ENCODE measurements around the gene LYPD5.
A peak's percentile ranks its signal among the peaks of the same experiment; 100 is the strongest.
"Not testable (repeated sequence)": the region's sequence is repeated elsewhere in the genome, so short reads cannot be mapped to it uniquely, and the experiment has no call there.

Gene LYPD5

DNA sequence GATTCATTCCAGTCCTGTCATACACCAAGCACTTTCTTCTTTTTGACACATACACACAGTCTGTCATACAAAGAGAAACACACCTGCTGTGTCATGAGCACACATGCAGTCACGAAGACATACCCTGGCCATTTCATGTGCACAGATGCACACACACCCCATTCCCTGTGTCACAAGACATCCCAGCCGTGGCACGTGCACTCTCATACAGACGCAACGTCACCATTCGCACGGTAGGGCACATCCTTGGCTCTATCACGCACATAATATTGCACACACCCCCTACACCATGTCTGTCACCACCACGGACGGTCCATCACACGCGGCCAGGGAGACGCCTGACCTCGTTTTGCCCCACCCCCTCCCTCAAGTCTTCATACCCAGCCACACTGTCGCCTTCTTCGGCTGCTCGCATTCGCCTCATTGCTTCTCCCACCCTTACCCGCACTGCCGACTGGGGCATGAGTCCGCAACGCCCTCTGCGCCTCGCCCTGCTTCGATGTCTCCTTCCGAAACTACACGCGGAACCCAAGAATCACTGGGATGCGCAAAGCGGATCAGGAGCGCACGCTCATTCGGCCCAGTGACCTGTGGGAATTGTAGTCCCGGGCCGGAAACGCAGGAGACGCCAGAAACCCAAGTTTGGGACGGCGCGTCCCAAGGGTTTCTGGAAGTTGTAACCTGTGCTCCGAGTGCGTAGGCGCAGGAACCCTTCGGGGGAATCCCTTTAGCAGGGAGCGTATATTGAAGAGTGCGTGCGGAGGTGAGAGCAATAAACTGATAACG lies 18.0 kb upstream of the LYPD5 start:
- peak overlapping the region; percentile 88 for H3K4me2 ChIP-seq (ENCODE audit: low read length)
- H3K4me3 ChIP-seq (ENCODE audit: low read length), result peak overlapping the region; percentile 71
- H3K4me1 ChIP-seq (ENCODE audit: control insufficient read depth, insufficient read depth, low read length), result peaks cover 12% of the 10 kb centered on the region
- no peaks in the 10 kb centered on the region for H3K9me3 ChIP-seq (replicated peaks; ENCODE audit: low read length)
- no peak overlapping the region for H3K9ac ChIP-seq (ENCODE audit: low read depth, low read length)
- no peaks in the 10 kb centered on the region for H3K36me3 ChIP-seq (ENCODE audit: insufficient read depth, low read length)
- peaks cover 10% of the 10 kb centered on the region for H3K27me3 ChIP-seq (ENCODE audit: control insufficient read depth, insufficient read depth, low read length)

- Histone ChIP-seq H3K4me3 (ENCODE audit: low read length) (no peak overlapping the region), H3K4me1 (ENCODE audit: control insufficient read depth, insufficient read depth, low read length) (peaks cover 12% of the 10 kb centered on the region), H3K9ac (ENCODE audit: low read depth, low read length) (no peak overlapping the region), H3K9me3 (replicated peaks; ENCODE audit: low read length) (no peaks in the 10 kb centered on the region), H3K36me3 (ENCODE audit: insufficient read depth, low read length) (no peaks in the 10 kb centered on the region), H3K27me3 (ENCODE audit: control insufficient read depth, insufficient read depth, low read length) (peaks cover 10% of the 10 kb centered on the region), H3K4me2 (ENCODE audit: low read length) (no peak overlapping the region)
Measured at GRCh38 chr19:43818500-43818899, 16.3 kb upstream of the LYPD5 start.

DNA sequence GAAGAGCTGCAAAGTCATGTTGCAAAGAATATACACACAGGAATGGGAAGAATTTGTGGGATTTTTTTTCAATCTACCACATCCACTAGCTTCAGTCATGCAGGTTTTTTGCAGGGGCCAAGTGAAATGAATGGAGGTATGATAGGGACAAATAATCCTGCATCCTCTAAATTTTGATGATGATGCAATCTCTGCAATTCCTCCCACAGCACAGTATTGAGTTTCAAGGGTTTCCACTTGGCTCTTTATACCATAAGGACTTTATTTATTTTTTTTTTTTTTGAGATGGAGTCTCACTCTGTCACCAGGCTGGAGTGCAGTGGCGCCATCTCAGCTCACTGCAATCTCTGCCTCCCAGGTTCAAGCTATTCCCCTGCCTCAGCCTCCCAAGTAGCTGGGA lies 15.2 kb upstream of the LYPD5 start:
- H3K9ac ChIP-seq (ENCODE audit: low read depth, low read length); H3K9me3 ChIP-seq (replicated peaks; ENCODE audit: low read length); H3K4me2 ChIP-seq (ENCODE audit: low read length); H3K36me3 ChIP-seq (ENCODE audit: insufficient read depth, low read length); H3K4me3 ChIP-seq (ENCODE audit: low read length): not testable (repeated sequence)
- Histone ChIP-seq H3K4me1 (ENCODE audit: control insufficient read depth, insufficient read depth, low read length) (peaks cover 12% of the 10 kb centered on the region), H3K27me3 (ENCODE audit: control insufficient read depth, insufficient read depth, low read length) (peaks cover 13% of the 10 kb centered on the region)

DNA sequence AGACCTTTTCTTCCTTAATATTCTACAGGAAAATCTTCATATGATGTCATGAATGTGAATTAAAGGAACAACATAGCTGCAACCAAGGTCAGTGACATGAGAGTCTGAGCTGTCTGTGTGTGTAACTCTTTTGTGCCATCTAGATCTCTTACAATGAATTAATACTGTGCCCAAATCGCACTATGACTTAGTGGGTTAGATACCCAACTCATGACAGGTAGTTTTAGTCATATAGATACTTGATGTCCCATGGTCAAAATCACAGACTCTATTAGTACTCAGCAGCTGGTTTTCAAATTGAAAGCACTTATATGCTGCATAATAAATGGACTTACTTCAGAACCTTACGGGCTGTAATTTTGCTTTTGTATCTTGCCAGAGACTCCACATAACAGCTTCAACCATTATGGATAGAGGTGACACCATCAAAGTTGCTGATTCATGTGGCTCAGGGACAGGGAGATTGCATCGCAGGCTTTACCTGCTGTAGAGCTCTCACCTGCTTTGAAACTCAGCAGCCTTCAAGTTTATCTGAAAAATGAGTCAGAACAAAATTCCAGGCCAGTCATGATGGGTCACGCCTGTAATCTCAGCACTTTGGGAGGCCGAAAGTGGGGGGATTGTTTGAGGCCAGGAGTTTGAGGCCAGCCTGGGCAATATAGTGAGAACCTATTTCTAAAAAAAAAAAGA lies 12.6 kb upstream of the LYPD5 start:
- Histone ChIP-seq H3K4me3 (ENCODE audit: low read length) (no peak overlapping the region), H3K27me3 (ENCODE audit: control insufficient read depth, insufficient read depth, low read length) (peaks cover 6% of the 10 kb centered on the region), H3K36me3 (ENCODE audit: insufficient read depth, low read length) (no peaks in the 10 kb centered on the region), H3K4me1 (ENCODE audit: control insufficient read depth, insufficient read depth, low read length) (peaks cover under 1% of the 10 kb centered on the region), H3K4me2 (ENCODE audit: low read length) (no peak overlapping the region), H3K9ac (ENCODE audit: low read depth, low read length) (no peak overlapping the region), H3K9me3 (replicated peaks; ENCODE audit: low read length) (no peaks in the 10 kb centered on the region)

DNA sequence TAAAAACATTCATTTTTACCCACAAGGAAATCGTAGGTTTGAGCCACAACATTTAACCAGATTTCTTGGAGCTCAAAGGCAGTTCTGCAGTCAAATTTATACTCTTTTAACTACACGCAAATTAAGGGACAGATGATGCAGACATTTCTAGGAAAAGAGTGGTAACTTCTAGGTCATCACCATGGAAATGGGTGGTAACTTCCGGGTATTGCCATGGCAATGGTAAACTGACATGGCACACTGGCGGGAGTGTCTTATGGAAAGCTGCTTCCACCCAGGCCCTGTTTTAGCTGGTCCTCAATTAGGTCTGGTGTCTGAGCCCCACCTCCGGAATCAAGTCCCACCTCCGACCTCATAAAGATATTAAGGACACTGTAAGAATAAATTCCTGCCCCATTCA lies 10.4 kb upstream of the LYPD5 start:
- H3K9ac ChIP-seq (ENCODE audit: low read depth, low read length), result no peak overlapping the region
- H3K4me2 ChIP-seq (ENCODE audit: low read length), result no peak overlapping the region
- no peaks in the 10 kb centered on the region for H3K9me3 ChIP-seq (replicated peaks; ENCODE audit: low read length)
- H3K27me3 ChIP-seq (ENCODE audit: control insufficient read depth, insufficient read depth, low read length), result peaks cover 16% of the 10 kb centered on the region
- H3K4me1 ChIP-seq (ENCODE audit: control insufficient read depth, insufficient read depth, low read length), result no peaks in the 10 kb centered on the region
- no peak overlapping the region for H3K4me3 ChIP-seq (ENCODE audit: low read length)
- H3K36me3 ChIP-seq (ENCODE audit: insufficient read depth, low read length), result no peaks in the 10 kb centered on the region

DNA sequence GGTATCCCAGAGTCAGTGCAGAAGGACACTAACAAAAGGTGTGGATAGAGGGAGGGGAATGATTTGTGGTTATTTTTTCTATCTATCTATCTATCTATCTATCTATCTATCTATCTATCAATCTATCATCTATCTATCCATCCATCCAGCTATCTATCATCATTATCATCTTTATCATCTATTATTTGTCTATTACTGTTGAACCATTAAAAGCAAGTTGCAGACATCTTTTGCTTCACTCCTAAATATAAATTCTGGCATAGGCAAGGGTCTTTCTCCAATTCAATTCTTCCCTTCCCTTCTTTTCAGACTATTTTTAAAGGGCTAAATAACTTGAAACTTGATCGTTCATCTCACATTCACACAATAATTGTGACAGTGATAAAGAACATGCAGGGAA lies 10.0 kb upstream of the LYPD5 start:
- H3K27me3 ChIP-seq (ENCODE audit: control insufficient read depth, insufficient read depth, low read length), result peaks cover 19% of the 10 kb centered on the region
- H3K4me2 ChIP-seq (ENCODE audit: low read length), result no peak overlapping the region
- no peak overlapping the region for H3K4me3 ChIP-seq (ENCODE audit: low read length)
- no peaks in the 10 kb centered on the region for H3K36me3 ChIP-seq (ENCODE audit: insufficient read depth, low read length)
- H3K4me1 ChIP-seq (ENCODE audit: control insufficient read depth, insufficient read depth, low read length), result no peaks in the 10 kb centered on the region
- H3K9ac ChIP-seq (ENCODE audit: low read depth, low read length), result no peak overlapping the region
- H3K9me3 ChIP-seq (replicated peaks; ENCODE audit: low read length), result no peaks in the 10 kb centered on the region

GRCh38 chr19:43811837-43812236 lies 9.6 kb upstream of the LYPD5 start:
- Histone ChIP-seq H3K27me3 (ENCODE audit: control insufficient read depth, insufficient read depth, low read length) (peaks cover 19% of the 10 kb centered on the region), H3K9me3 (replicated peaks; ENCODE audit: low read length) (no peaks in the 10 kb centered on the region), H3K4me1 (ENCODE audit: control insufficient read depth, insufficient read depth, low read length) (no peaks in the 10 kb centered on the region), H3K4me3 (ENCODE audit: low read length) (no peak overlapping the region), H3K4me2 (ENCODE audit: low read length) (no peak overlapping the region), H3K36me3 (ENCODE audit: insufficient read depth, low read length) (no peaks in the 10 kb centered on the region), H3K9ac (ENCODE audit: low read depth, low read length) (no peak overlapping the region)

DNA sequence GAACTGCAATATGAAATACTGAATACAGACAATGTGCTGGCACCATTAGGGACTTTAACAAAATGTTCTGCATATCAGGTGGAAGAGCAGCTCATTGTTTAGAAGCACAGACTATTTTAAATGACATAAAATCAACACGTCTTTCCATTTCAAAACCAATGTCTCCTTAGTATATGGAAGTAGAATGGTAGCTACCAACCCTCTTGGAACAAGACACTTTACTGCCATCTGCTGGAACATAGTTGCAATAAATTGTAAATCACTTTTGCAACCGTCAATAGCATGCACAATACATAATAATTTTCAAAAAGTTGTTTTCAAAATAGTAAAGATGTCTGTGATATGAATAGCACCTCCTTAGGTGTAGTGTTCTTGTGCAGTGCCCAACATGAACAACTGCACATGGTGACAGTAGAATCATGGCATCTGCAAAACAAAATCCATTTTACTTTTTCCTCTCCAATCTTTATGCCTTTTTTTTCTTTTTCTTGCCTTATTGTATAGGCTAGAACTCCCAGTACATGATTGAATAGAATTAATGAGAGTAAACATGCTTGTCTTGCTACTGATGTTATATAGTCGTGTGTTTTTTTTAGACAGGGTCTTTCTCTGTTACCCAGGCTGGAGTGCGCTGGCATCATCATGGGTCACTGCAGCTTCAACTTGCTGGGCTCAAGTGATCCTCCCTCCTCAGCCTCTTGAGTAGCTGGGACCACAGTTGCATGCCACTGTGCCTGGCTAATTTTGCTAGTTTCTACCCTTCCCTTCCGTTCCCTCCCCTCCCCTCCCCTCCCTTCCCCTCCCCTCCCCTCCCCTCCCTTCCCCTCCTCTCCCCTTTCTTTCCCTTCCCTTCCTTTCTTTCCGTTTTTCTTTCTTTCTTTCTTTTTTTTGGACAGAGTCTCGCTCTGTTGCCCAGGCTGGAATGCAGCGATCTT lies 7.8 kb upstream of the LYPD5 start:
- Histone ChIP-seq H3K27me3 (ENCODE audit: control insufficient read depth, insufficient read depth, low read length) (peaks cover 22% of the 10 kb centered on the region), H3K4me2 (ENCODE audit: low read length) (no peak overlapping the region), H3K36me3 (ENCODE audit: insufficient read depth, low read length) (no peaks in the 10 kb centered on the region), H3K9ac (ENCODE audit: low read depth, low read length) (no peak overlapping the region), H3K4me1 (ENCODE audit: control insufficient read depth, insufficient read depth, low read length) (no peaks in the 10 kb centered on the region), H3K9me3 (replicated peaks; ENCODE audit: low read length) (no peaks in the 10 kb centered on the region), H3K4me3 (ENCODE audit: low read length) (no peak overlapping the region)

DNA sequence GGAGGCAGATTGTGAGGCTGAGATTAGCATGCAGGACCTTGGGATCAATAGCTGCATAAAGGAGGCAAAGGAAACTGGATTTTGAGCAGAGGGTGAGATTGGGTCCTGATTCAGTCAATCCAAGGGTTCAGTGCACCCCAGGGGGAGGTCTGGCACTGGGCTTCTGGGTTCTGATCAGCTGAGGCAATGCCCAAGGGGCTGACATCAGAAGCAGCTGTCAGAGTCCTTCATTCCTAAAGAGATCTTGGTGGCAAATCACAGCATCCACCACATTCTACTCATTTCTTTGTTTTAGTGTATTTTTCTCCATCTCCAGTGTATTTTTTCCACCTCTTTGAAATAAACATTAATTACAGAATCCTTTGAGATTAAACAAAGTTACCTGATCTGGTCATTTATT lies 5.4 kb upstream of the LYPD5 start:
- Histone ChIP-seq H3K4me1 (ENCODE audit: control insufficient read depth, insufficient read depth, low read length) (no peaks in the 10 kb centered on the region), H3K4me3 (ENCODE audit: low read length) (no peak overlapping the region), H3K4me2 (ENCODE audit: low read length) (no peak overlapping the region), H3K27me3 (ENCODE audit: control insufficient read depth, insufficient read depth, low read length) (peaks cover 34% of the 10 kb centered on the region), H3K9me3 (replicated peaks; ENCODE audit: low read length) (no peaks in the 10 kb centered on the region), H3K36me3 (ENCODE audit: insufficient read depth, low read length) (no peaks in the 10 kb centered on the region), H3K9ac (ENCODE audit: low read depth, low read length) (no peak overlapping the region)

GRCh38 chr19:43806848-43807247 lies 4.6 kb upstream of the LYPD5 start:
- no peak overlapping the region for H3K4me2 ChIP-seq (ENCODE audit: low read length)
- no peaks in the 10 kb centered on the region for H3K9me3 ChIP-seq (replicated peaks; ENCODE audit: low read length)
- H3K9ac ChIP-seq (ENCODE audit: low read depth, low read length), result no peak overlapping the region
- H3K4me3 ChIP-seq (ENCODE audit: low read length), result no peak overlapping the region
- peaks cover 37% of the 10 kb centered on the region for H3K27me3 ChIP-seq (ENCODE audit: control insufficient read depth, insufficient read depth, low read length)
- H3K36me3 ChIP-seq (ENCODE audit: insufficient read depth, low read length), result no peaks in the 10 kb centered on the region
- H3K4me1 ChIP-seq (ENCODE audit: control insufficient read depth, insufficient read depth, low read length), result no peaks in the 10 kb centered on the region

DNA sequence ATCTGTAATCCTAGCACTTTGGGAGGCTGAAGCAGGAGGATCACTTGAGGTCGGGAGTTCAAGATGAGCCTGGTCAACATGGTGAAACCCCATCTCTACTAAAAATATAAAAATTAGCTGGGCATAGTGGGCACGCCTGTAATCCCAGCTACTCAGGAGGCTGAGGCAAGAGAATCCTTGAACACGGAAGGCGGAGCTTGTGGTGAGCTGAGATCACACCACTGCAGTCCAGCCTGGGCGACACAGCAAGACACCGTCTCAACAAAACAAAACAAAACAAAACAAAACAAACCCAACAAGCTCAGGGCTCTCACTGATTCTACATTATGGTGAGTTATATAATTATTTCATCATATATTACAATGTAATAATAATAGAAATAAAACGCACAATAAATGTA lies 4.2 kb upstream of the LYPD5 start:
- H3K9ac ChIP-seq (ENCODE audit: low read depth, low read length); H3K4me1 ChIP-seq (ENCODE audit: control insufficient read depth, insufficient read depth, low read length); H3K4me2 ChIP-seq (ENCODE audit: low read length); H3K4me3 ChIP-seq (ENCODE audit: low read length); H3K36me3 ChIP-seq (ENCODE audit: insufficient read depth, low read length); H3K9me3 ChIP-seq (replicated peaks; ENCODE audit: low read length): not testable (repeated sequence)
- peaks cover 35% of the 10 kb centered on the region for H3K27me3 ChIP-seq (ENCODE audit: control insufficient read depth, insufficient read depth, low read length)

Measured in skeletal muscle satellite cell (primary cell).